WTC11 (cell line): ENCODE results near the gene GSX1. TPM values are rescaled to one million over a fixed set of nuclear protein-coding genes. Genes with fewer than 3 reads are reported as not detected.

Source experiments
- AR ChIP-seq: fragments of 250-450 bp; sonication (Bioruptor Pico); IDR thresholded peaks from 2 replicates; pipeline ENCODE4 v1.9.0; 2021; ENCODE audit warnings: mild to moderate bottlenecking
- ATF3 ChIP-seq: sonication (generic); formaldehyde crosslinking; conservative IDR thresholded peaks from 2 replicates; pipeline ENCODE4 v1.8.1; 2022; ENCODE audit warnings: mild to moderate bottlenecking, missing genetic modification reagents
- CBFB ChIP-seq: sonication (generic); formaldehyde crosslinking; IDR thresholded peaks from 2 replicates; pipeline ENCODE4 v1.8.1; 2022; ENCODE audit warnings: mild to moderate bottlenecking, low read depth, missing genetic modification reagents
- CTCF ChIP-seq: fragments of 200-600 bp; IDR thresholded peaks from 2 replicates; pipeline ENCODE4 v1.8.0; 2022; ENCODE audit warnings: antibody characterized with exemption
- ERG ChIP-seq: fragments of 250-450 bp; sonication (Bioruptor Pico); IDR thresholded peaks from 2 replicates; pipeline ENCODE4 v1.8.0; 2021; ENCODE audit warnings: mild to moderate bottlenecking
- FOXJ3 ChIP-seq: sonication (generic); formaldehyde crosslinking; IDR thresholded peaks from 2 replicates; pipeline ENCODE4 v1.9.0; 2021; ENCODE audit warnings: missing genetic modification reagents, mild to moderate bottlenecking, borderline replicate concordance
- FOXP1 ChIP-seq: sonication (generic); formaldehyde crosslinking; IDR thresholded peaks from 2 replicates; pipeline ENCODE4 v1.8.0; 2022; ENCODE audit warnings: missing genetic modification reagents, mild to moderate bottlenecking, moderate library complexity, borderline replicate concordance
- GABPB1 ChIP-seq: sonication (generic); formaldehyde crosslinking; IDR thresholded peaks from 2 replicates; pipeline ENCODE4 v1.8.1; 2023; ENCODE audit warnings: mild to moderate bottlenecking, missing genetic modification reagents
- GTF2I ChIP-seq: fragments of 250-450 bp; sonication (Bioruptor Pico); conservative IDR thresholded peaks from 2 replicates; pipeline ENCODE4 v1.4.0; 2021; ENCODE audit warnings: mild to moderate bottlenecking
- JUN ChIP-seq: sonication (generic); formaldehyde crosslinking; IDR thresholded peaks from 2 replicates; pipeline ENCODE4 v1.8.0; 2023; ENCODE audit warnings: mild to moderate bottlenecking, missing genetic modification reagents
- KAT7 ChIP-seq: sonication (generic); formaldehyde crosslinking; IDR thresholded peaks from 2 replicates; pipeline ENCODE4 v1.8.1; 2023; ENCODE audit warnings: missing genetic modification reagents, mild to moderate bottlenecking, borderline replicate concordance
- MLX ChIP-seq: sonication (generic); formaldehyde crosslinking; IDR thresholded peaks from 2 replicates; pipeline ENCODE4 v1.8.1; 2023; ENCODE audit warnings: mild to moderate bottlenecking, missing genetic modification reagents, moderate library complexity
- MYBL2 ChIP-seq: sonication (generic); formaldehyde crosslinking; IDR thresholded peaks from 2 replicates; pipeline ENCODE4 v1.8.1; 2023; ENCODE audit warnings: mild to moderate bottlenecking, moderate library complexity, missing genetic modification reagents
- NFYB ChIP-seq: sonication (generic); formaldehyde crosslinking; conservative IDR thresholded peaks from 2 replicates; pipeline ENCODE4 v1.8.0; 2022; ENCODE audit warnings: low read depth, missing genetic modification reagents
- NR2C2 ChIP-seq: sonication (generic); formaldehyde crosslinking; IDR thresholded peaks from 2 replicates; pipeline ENCODE4 v1.8.0; 2022; ENCODE audit warnings: mild to moderate bottlenecking, missing genetic modification reagents
- OVOL2 ChIP-seq: fragments of 250-450 bp; sonication (Bioruptor Pico); IDR thresholded peaks from 2 replicates; pipeline ENCODE4 v1.9.0; 2021; ENCODE audit warnings: mild to moderate bottlenecking, borderline replicate concordance
- PREB ChIP-seq: sonication (generic); formaldehyde crosslinking; IDR thresholded peaks from 2 replicates; pipeline ENCODE4 v1.8.1; 2022; ENCODE audit warnings: mild to moderate bottlenecking, missing genetic modification reagents, moderate library complexity, borderline replicate concordance
- RELA ChIP-seq: sonication (generic); formaldehyde crosslinking; IDR thresholded peaks from 2 replicates; pipeline ENCODE4 v1.8.1; 2022; ENCODE audit warnings: missing genetic modification reagents, mild to moderate bottlenecking, borderline replicate concordance
- TEAD4 ChIP-seq: sonication (generic); formaldehyde crosslinking; IDR thresholded peaks from 2 replicates; pipeline ENCODE4 v1.8.0; 2022; ENCODE audit warnings: mild to moderate bottlenecking, missing genetic modification reagents
- USF2 ChIP-seq: sonication (generic); formaldehyde crosslinking; IDR thresholded peaks from 2 replicates; pipeline ENCODE4 v1.8.1; 2023; ENCODE audit warnings: mild to moderate bottlenecking, missing genetic modification reagents, moderate library complexity
- ZBTB21 ChIP-seq: sonication (generic); formaldehyde crosslinking; IDR thresholded peaks from 2 replicates; pipeline ENCODE4 v1.8.1; 2023; ENCODE audit warnings: mild to moderate bottlenecking, missing genetic modification reagents, borderline replicate concordance
- ZNF121 ChIP-seq: sonication (generic); formaldehyde crosslinking; IDR thresholded peaks from 2 replicates; pipeline ENCODE4 v1.8.0; 2023; ENCODE audit warnings: missing genetic modification reagents
- ZNF425 ChIP-seq: fragments of 250-450 bp; sonication (Bioruptor Pico); conservative IDR thresholded peaks from 2 replicates; pipeline ENCODE4 v1.9.0; 2021; ENCODE audit warnings: mild to moderate bottlenecking
- ZSCAN18 ChIP-seq: fragments of 250-450 bp; sonication (Bioruptor Pico); IDR thresholded peaks from 2 replicates; pipeline ENCODE4 v2.1.2; 2022; ENCODE audit warnings: mild to moderate bottlenecking, moderate library complexity
- total RNA-seq: library from RNA; stranded (reverse); gene quantifications from 3 replicates; pipeline ENCODE4 v1.2.3, GENCODE V29; 2021

Gene GSX1
- total RNA-seq, 1 experiment from 2014 or later, result not detected

GRCh38 chr13:27792393-27793218 is at the start of gene GSX1 (continued):
- TF ChIP-seq FOXJ3 (CRISPR knock-in tag) (no peak), GTF2I (CRISPR knock-in tag) (no peak), OVOL2 (CRISPR knock-in tag) (no peak), ZNF121 (CRISPR knock-in tag) (no peak), USF2 (peak; percentile 33; the same call in 1 of the 2 replicates), ATF3 (no peak), AR (CRISPR knock-in tag) (no peak), KAT7 (CRISPR knock-in tag) (no peak), TEAD4 (peak; percentile 72), JUN (CRISPR knock-in tag) (peak; percentile 94), ZBTB21 (CRISPR knock-in tag) (peak; percentile 44; the same call in 1 of the 2 replicates), ZSCAN18 (CRISPR knock-in tag) (no peak), ERG (CRISPR knock-in tag) (no peak), NR2C2 (CRISPR knock-in tag) (no peak), ZNF425 (no peak), CBFB (0 out of 2 replicates have a peak, but pooled peaks have one; percentile 39), FOXP1 (CRISPR knock-in tag) (peak; percentile 85), CTCF (no peak), MLX (CRISPR knock-in tag) (no peak), PREB (CRISPR knock-in tag) (no peak), GABPB1 (no peak), RELA (no peak), NFYB (CRISPR knock-in tag) (0 out of 2 replicates have a peak, but pooled peaks have one; percentile 21), MYBL2 (CRISPR knock-in tag) (0 out of 2 replicates have a peak, but pooled peaks have one; percentile 56)
